ENCODE data around the gene GRAMD4. TPM values are rescaled to one million over a fixed set of nuclear protein-coding genes. Genes with fewer than 3 reads are reported as not detected.

GRAMD4 gene
- polyA plus RNA-seq, 1 experiment, result 7.5 TPM

GRCh38 chr22:46675479-46675878 is 55.3 kb downstream of the GRAMD4 start:
- no peaks in the 10 kb centered on the region for H3K27me3 ChIP-seq (ENCODE audit: control insufficient read depth, insufficient read depth, low read length)
- CTCF ChIA-PET, result no interaction called here
- no peak for DNase-seq (ENCODE audit: low read depth, low spot score)
- H3K4me3 ChIP-seq (ENCODE audit: low read depth, low read length), result no peak overlapping the region
- POLR2A ChIA-PET, result no interaction called here
- no peak overlapping the region for H3K27ac ChIP-seq (ENCODE audit: low read depth, low read length)
- H3K9me3 ChIP-seq (ENCODE audit: control insufficient read depth, insufficient read depth, low read length), result peaks cover 4% of the 10 kb centered on the region; the same call in 1 of the 2 replicates
- no peak for TF ChIP-seq CTCF (IDR thresholded peaks at IDR 0.05; ENCODE audit: low read depth, low read length)

- DNase-seq (ENCODE audit: low read depth, low spot score), result no peak
- ChIA-PET POLR2A (no interaction called here), CTCF (no interaction called here)
- Histone ChIP-seq H3K27me3 (ENCODE audit: control insufficient read depth, insufficient read depth, low read length) (no peaks in the 10 kb centered on the region), H3K4me3 (ENCODE audit: low read depth, low read length) (no peak overlapping the region), H3K9me3 (ENCODE audit: control insufficient read depth, insufficient read depth, low read length) (peaks cover 4% of the 10 kb centered on the region; the same call in 1 of the 2 replicates), H3K27ac (ENCODE audit: low read depth, low read length) (no peak overlapping the region)
- TF ChIP-seq CTCF (IDR thresholded peaks at IDR 0.05; ENCODE audit: low read depth, low read length), result no peak
Observed at GRCh38 chr22:46675938-46676337, 55.8 kb downstream of the GRAMD4 start.

- ChIA-PET CTCF (no interaction called here), POLR2A (no interaction called here)
- no peak overlapping the region for H3K27ac ChIP-seq (ENCODE audit: low read depth, low read length)
- no peak for TF ChIP-seq CTCF (IDR thresholded peaks at IDR 0.05; ENCODE audit: low read depth, low read length)
- H3K4me3 ChIP-seq (ENCODE audit: low read depth, low read length), result no peak overlapping the region
- DNase-seq (ENCODE audit: low read depth, low spot score), result no peak
- no peaks in the 10 kb centered on the region for H3K27me3 ChIP-seq (ENCODE audit: control insufficient read depth, insufficient read depth, low read length)
- peaks cover 4% of the 10 kb centered on the region; the same call in 1 of the 2 replicates for H3K9me3 ChIP-seq (ENCODE audit: control insufficient read depth, insufficient read depth, low read length)
Observed at GRCh38 chr22:46676479-46676878, 56.3 kb downstream of the GRAMD4 start.

- H3K27me3 ChIP-seq (ENCODE audit: control insufficient read depth, insufficient read depth, low read length), result no peaks in the 10 kb centered on the region
- no peak for DNase-seq (ENCODE audit: low read depth, low spot score)
- H3K27ac ChIP-seq (ENCODE audit: low read depth, low read length), result no peak overlapping the region
- no peak overlapping the region for H3K4me3 ChIP-seq (ENCODE audit: low read depth, low read length)
- H3K9me3 ChIP-seq (ENCODE audit: control insufficient read depth, insufficient read depth, low read length), result peaks cover 4% of the 10 kb centered on the region; the same call in 1 of the 2 replicates
- POLR2A ChIA-PET, result no interaction called here
- CTCF ChIA-PET, result no interaction called here
- no peak for TF ChIP-seq CTCF (IDR thresholded peaks at IDR 0.05; ENCODE audit: low read depth, low read length)
Observed at GRCh38 chr22:46676881-46677280, 56.7 kb downstream of the GRAMD4 start.

GRCh38 chr22:46677323-46678002 is 57.3 kb downstream of the GRAMD4 start:
- POLR2A ChIA-PET, result no interaction called here
- no peak overlapping the region for H3K27ac ChIP-seq (ENCODE audit: low read depth, low read length)
- H3K9me3 ChIP-seq (ENCODE audit: control insufficient read depth, insufficient read depth, low read length), result peaks cover 4% of the 10 kb centered on the region; the same call in 1 of the 2 replicates
- CTCF ChIA-PET, result no interaction called here
- H3K4me3 ChIP-seq (ENCODE audit: low read depth, low read length), result no peak overlapping the region
- no peak for DNase-seq (ENCODE audit: low read depth, low spot score)
- H3K27me3 ChIP-seq (ENCODE audit: control insufficient read depth, insufficient read depth, low read length), result no peaks in the 10 kb centered on the region
- no peak for TF ChIP-seq CTCF (IDR thresholded peaks at IDR 0.05; ENCODE audit: low read depth, low read length)

Measured in AG04450 (cell line).